Left lobe of liver (tissue), 2 donors: Measurements from ENCODE around the gene MIXL1. TPM values are rescaled to one million over a fixed set of nuclear protein-coding genes. Genes with fewer than 3 reads are reported as not detected.
"Not testable (repeated sequence)": the region's sequence is repeated elsewhere in the genome, so short reads cannot be mapped to it uniquely, and the experiment has no call there.

Experiments used
- ATAC-seq: fragments of 200-7000 bp; cut with Tn5 transposase; one replicate; pipeline ENCODE4 v1.9.1; 2020; ENCODE audit warnings: mild to moderate bottlenecking, moderate library complexity
- DNase-seq: peaks from one replicate; pipeline ENCODE4 v3.0.0-alpha.2; 2020; ENCODE audit warnings: low spot score
- total RNA-seq: library from RNA; stranded (reverse); gene quantifications from one replicate; pipeline ENCODE4 v1.2.1, GENCODE V29; 2021
- donor health status: DM: no; HTN: no; CAD: no; lungs with moderate emphysema.
- donor health status: DM: no; HTN: yes; CAD: no.

The MIXL1 gene
- total RNA-seq, 1 donor from 2014 or later: not detected

DNA sequence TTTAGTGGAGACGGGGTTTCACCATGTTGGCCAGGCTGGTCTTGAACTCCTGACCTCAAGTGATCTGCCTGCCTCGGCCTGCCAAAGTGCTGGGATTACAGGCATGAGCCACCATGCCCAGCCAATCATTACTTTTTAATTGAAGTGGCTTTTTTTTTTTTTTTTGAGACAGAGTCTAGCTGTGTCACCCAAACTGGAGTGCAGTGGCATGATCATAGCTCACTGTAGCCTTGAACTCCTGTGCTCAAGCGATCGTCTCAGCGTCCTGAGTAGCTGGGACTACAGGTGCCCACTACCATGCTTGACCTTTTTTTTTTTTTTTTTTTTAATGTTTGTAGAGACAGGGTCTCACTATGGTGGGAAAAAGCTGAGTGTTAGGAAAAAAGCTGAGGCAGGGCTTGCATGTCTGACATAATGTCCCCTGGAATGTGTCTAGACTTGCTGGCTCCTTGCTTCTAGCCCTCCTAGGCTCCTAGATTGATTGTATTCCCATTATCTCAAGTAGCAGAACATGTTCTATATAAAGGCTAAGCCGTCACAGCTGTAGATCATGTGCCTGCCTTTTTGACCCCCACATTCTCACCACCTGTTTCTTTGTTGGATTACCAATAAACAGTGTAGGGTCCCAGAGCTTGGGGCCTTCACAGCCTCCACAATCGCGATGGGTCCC is 48.9 kb downstream of the MIXL1 start:
- DNase-seq, ATAC-seq: not testable (repeated sequence)

DNA sequence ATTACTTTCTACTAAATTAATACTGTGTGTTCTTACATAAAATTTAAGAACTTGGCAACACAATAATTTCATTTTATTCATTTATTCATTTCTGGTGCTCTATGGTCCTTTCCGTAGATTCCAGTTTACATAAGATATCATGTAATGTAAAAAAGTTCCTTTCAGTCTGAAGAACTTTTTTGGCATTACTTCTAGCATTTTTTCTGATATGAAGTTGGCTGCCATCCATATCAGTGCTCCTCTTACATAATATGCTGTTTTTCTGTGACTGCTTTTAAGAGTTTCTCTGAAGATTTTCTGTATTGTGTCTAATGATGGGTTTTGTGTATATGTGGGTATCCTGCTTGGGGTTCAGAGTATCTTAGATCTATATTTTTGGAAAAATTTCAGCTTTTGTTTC is 50.7 kb downstream of the MIXL1 start:
- no peak for DNase-seq
- ATAC-seq: no peak

DNA sequence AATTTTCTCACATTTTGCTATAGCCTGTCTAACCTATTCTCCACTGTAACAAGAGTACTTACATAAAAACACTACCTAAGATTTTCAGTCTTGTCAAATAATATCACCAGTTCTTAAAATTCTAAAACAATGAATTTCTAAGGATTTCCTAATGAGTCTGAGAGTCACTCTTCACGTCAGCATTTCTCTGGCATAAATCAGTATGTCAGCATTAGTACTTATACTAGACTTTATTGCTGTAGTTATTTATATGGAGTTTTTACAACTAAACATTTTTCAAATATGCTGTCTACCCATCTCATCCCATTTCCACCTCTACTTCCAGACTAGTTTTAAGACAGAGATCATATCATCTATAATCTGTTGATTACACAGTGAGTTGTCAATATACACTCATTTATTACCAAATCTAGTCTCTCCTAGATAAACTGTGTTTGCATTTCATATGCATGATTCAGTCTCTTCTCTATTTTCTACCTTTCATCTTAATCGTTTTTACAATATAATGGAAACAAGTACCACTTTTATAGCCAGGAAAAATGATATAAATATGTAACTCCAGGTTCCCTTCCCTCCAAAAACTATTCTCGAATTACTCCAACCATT is 52.7 kb downstream of the MIXL1 start:
- no peak for DNase-seq
- no peak for ATAC-seq

Other genes starting within 250 kb of the MIXL1 start
- gene SDE2, start 224.3 kb upstream of the MIXL1 start, total RNA-seq: 8.0 TPM
- gene H3-3A, start 160.9 kb upstream of the MIXL1 start, total RNA-seq: 129 TPM
- gene ACBD3, start 36.9 kb upstream of the MIXL1 start, total RNA-seq: 12.8 TPM
- 0.70 TPM for gene LIN9, start 85.5 kb downstream of the MIXL1 start, total RNA-seq
- 37.0 TPM for gene PARP1, start 184.4 kb downstream of the MIXL1 start, total RNA-seq